ACHN (cell line): ENCODE measurements around the gene HOXB4.
A peak's percentile ranks its signal among the peaks of the same experiment; 100 is the strongest.

Experiments
- DNase-seq: peaks from one replicate; pipeline ENCODE4 v3.0.0-alpha.2; 2015
- in situ Hi-C: cut with HindIII; loops from 2 replicates; pipeline ENCODE4 v1.10.0; 2017; ENCODE audit warnings: low sequenced_read_pairs, low pct_ligation_motif_present, low pct_unique_long_range_greater_than_20kb

Gene HOXB4

GRCh38 chr17:48577946-48578615, at the start of gene HOXB4:
TSS of gene HOXB4 (minus strand) at chr17:48578350. CDS start at chr17:48578319, 31 bp downstream.
- in situ Hi-C loops: no loop called here
- peak; percentile 86 for DNase-seq

GRCh38 chr17:48627118-48627597, 49.0 kb upstream of the HOXB4 start:
- in situ Hi-C loops: no loop called here
- DNase-seq: no peak

GRCh38 chr17:48626245-48627117, 48.3 kb upstream of the HOXB4 start, which contains the start of gene HOXB9:
TSS of gene HOXB9 (minus strand) at chr17:48626358. CDS start at chr17:48626269, 89 bp downstream.
- in situ Hi-C loops: no loop called here
- peak; percentile 96 for DNase-seq

- peak; percentile 77 for DNase-seq
- in situ Hi-C loops: no loop called here
These were observed 47.5 kb upstream of the HOXB4 start for GRCh38 chr17:48625495-48626244.

- in situ Hi-C loops: no loop called here
- DNase-seq: peak; percentile 62
These were observed 46.7 kb upstream of the HOXB4 start for GRCh38 chr17:48624544-48625494.

GRCh38 chr17:48624118-48624517, 46.0 kb upstream of the HOXB4 start:
- in situ Hi-C loops: no loop called here
- no peak for DNase-seq

- in situ Hi-C loops: no loop called here
- DNase-seq: no peak
These were observed 45.4 kb upstream of the HOXB4 start for GRCh38 chr17:48623583-48623982.

- in situ Hi-C loops: no loop called here
- no peak for DNase-seq
These were observed 44.7 kb upstream of the HOXB4 start for GRCh38 chr17:48622857-48623256.

GRCh38 chr17:48621410-48622392, 43.6 kb upstream of the HOXB4 start:
- DNase-seq: no peak
- in situ Hi-C loops: no loop called here

GRCh38 chr17:48620461-48621139, 42.5 kb upstream of the HOXB4 start:
- DNase-seq: no peak
- in situ Hi-C loops: no loop called here

- in situ Hi-C loops: no loop called here
- DNase-seq: no peak
These were observed 41.8 kb upstream of the HOXB4 start for GRCh38 chr17:48619826-48620449.

GRCh38 chr17:48618256-48618896, 40.2 kb upstream of the HOXB4 start:
- in situ Hi-C loops: no loop called here
- DNase-seq: peak; percentile 91

- in situ Hi-C loops: no loop called here
- DNase-seq: no peak
These were observed 39.5 kb upstream of the HOXB4 start for GRCh38 chr17:48617471-48618255.

GRCh38 chr17:48616717-48617470, 38.7 kb upstream of the HOXB4 start:
- in situ Hi-C loops: no loop called here
- no peak for DNase-seq
